SU-DHL-6 (cell line): Measurements from ENCODE around the gene DDX42.

Source experiments
- H2AFZ ChIP-seq: fragments of 200-600 bp; sonication (generic); 2 replicates; pipeline ENCODE4 v1.6.1; 2014; ENCODE audit warnings: low read depth, mild to moderate bottlenecking, moderate library complexity, mixed read lengths, antibody characterized with exemption, low read length; ENCODE audit not compliant: severe bottlenecking
- H3F3A ChIP-seq: fragments of 200-600 bp; shearing (Covaris generic); 2 replicates; pipeline ENCODE4 v1.6.0; 2016; ENCODE audit warnings: antibody characterized with exemption, mild to moderate bottlenecking; ENCODE audit not compliant: insufficient read depth
- H3K27ac ChIP-seq: fragments of 200-600 bp; sonication (generic); 2 replicates; pipeline ENCODE4 v1.5.1; 2016; ENCODE audit warnings: low read depth, mild to moderate bottlenecking, low read length, moderate library complexity, mixed read lengths
- H3K27me3 ChIP-seq: fragments of 200-600 bp; sonication (generic), shearing (Covaris generic); 2 replicates; pipeline ENCODE4 v1.6.0; 2014; ENCODE audit warnings: mild to moderate bottlenecking, low read length
- H3K36me3 ChIP-seq: fragments of 200-600 bp; sonication (generic); 2 replicates; pipeline ENCODE4 v1.6.1; 2014; ENCODE audit warnings: mild to moderate bottlenecking, low read length, mixed read lengths
- H3K4me2 ChIP-seq: fragments of 300-600, 200-600 bp; shearing (Covaris generic), sonication (generic); 2 replicates; pipeline ENCODE4 v1.6.0; 2014; ENCODE audit warnings: low read length, low read depth, mild to moderate bottlenecking; ENCODE audit not compliant: poor library complexity, severe bottlenecking
- H3K4me3 ChIP-seq: fragments of 200-600 bp; sonication (generic); 2 replicates; pipeline ENCODE4 v1.5.1; 2014; ENCODE audit warnings: antibody characterized with exemption, low read length, mild to moderate bottlenecking, mixed read lengths; ENCODE audit not compliant: insufficient read depth, poor library complexity, severe bottlenecking
- H3K79me2 ChIP-seq: fragments of 200-600 bp; sonication (generic); 2 replicates; pipeline ENCODE4 v1.6.1; 2014; ENCODE audit warnings: mild to moderate bottlenecking, low read length, moderate library complexity; ENCODE audit not compliant: insufficient read depth
- H3K9ac ChIP-seq: fragments of 200-600 bp; sonication (generic); 2 replicates; pipeline ENCODE4 v1.7.0; 2014; ENCODE audit warnings: mild to moderate bottlenecking, low read length
- H3K9me2 ChIP-seq: fragments of 200-600 bp; sonication (generic); replicated peaks from 2 replicates; pipeline ENCODE4 v1.6.1; 2014; ENCODE audit warnings: low read length; ENCODE audit not compliant: insufficient read depth
- H3K9me3 ChIP-seq: fragments of 200-600 bp; sonication (generic); 2 replicates; pipeline ENCODE4 v1.6.1; 2014; ENCODE audit warnings: low read length, mixed read lengths; ENCODE audit not compliant: insufficient read depth
- H4K20me1 ChIP-seq: fragments of 200-600 bp; sonication (generic); 2 replicates; pipeline ENCODE4 v1.6.1; 2014; ENCODE audit warnings: low read depth, mild to moderate bottlenecking, antibody characterized with exemption, low read length, moderate library complexity, mixed read lengths
- EZH2phosphoT487 ChIP-seq: fragments of 200-600 bp; sonication (generic), shearing (Covaris generic); conservative IDR thresholded peaks from 2 replicates; pipeline ENCODE4 v1.6.1; 2018; ENCODE audit warnings: mild to moderate bottlenecking, antibody characterized with exemption, low read length, moderate library complexity, mixed read lengths
- TF ChIP-seq, protein P1 (sequence below): fragments of 200-600 bp; sonication (generic); IDR thresholded peaks from one replicate; pipeline ENCODE4 v1.5.1; 2017; ENCODE audit warnings: antibody characterized with exemption, mild to moderate bottlenecking, low read length, moderate library complexity; ENCODE audit not compliant: insufficient read depth, poor library complexity, severe bottlenecking

The DDX42 gene

DNA sequence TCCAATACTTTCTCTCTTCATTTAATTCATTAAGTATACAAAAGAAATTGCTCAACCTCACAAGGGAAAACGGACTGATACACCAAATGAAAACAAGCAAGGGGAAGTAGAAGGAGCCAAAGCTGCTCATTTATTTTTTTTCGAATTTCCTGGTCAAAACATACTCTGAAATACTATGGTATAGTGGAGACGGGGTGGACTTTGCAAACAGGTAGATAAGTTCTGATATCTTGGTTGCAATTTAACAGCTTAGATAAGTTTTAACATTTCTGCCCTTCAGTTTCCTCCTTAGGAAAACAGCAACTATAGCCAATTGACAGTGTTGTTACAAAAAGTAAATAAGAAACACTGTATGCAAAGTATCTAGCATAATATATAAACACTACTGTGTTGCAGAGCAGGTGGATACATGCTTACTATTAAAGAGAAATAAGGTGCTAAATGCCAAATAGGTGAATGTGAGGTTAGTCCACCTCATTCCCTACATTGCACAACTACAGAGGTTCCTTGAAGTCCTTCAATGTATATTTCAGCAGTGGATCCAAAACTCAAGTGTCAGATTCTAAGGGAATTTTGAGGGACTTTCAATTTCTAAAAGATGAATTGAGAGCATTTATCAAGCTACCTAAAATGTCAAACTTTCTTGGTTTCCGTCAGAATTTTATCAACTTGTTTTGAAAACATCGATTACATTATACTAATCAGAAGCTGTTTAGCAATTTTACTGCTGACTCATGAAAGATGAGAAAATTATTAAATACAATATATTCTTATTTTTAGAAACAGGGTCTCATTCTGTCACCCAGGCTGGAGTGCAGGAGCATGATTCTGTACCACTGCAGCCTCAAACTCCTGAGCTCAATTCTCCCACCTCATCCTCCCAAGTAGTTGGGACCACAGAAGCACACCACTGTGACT is 11.6 kb upstream of the DDX42 start:
- 0 out of 2 replicates have a peak, but pooled peaks cover 5% of the 10 kb centered on the region for H4K20me1 ChIP-seq
- H3K4me2 ChIP-seq = no peak overlapping the region
- no peaks in the 10 kb centered on the region for H3K9me3 ChIP-seq
- H3F3A ChIP-seq = no peaks in the 10 kb centered on the region
- TF ChIP-seq, protein P1, sequence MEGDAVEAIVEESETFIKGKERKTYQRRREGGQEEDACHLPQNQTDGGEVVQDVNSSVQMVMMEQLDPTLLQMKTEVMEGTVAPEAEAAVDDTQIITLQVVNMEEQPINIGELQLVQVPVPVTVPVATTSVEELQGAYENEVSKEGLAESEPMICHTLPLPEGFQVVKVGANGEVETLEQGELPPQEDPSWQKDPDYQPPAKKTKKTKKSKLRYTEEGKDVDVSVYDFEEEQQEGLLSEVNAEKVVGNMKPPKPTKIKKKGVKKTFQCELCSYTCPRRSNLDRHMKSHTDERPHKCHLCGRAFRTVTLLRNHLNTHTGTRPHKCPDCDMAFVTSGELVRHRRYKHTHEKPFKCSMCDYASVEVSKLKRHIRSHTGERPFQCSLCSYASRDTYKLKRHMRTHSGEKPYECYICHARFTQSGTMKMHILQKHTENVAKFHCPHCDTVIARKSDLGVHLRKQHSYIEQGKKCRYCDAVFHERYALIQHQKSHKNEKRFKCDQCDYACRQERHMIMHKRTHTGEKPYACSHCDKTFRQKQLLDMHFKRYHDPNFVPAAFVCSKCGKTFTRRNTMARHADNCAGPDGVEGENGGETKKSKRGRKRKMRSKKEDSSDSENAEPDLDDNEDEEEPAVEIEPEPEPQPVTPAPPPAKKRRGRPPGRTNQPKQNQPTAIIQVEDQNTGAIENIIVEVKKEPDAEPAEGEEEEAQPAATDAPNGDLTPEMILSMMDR = no peak
- no peak for TF ChIP-seq EZH2phosphoT487
- no peak overlapping the region for H3K27ac ChIP-seq
- no peaks in the 10 kb centered on the region for H3K27me3 ChIP-seq
- no peak overlapping the region for H3K9ac ChIP-seq
- peaks cover 35% of the 10 kb centered on the region for H3K36me3 ChIP-seq
- no peaks in the 10 kb centered on the region for H3K9me2 ChIP-seq
- H3K4me3 ChIP-seq = no peak overlapping the region
- H3K79me2 ChIP-seq = peaks cover 21% of the 10 kb centered on the region
- no peak overlapping the region for H2AFZ ChIP-seq

DNA sequence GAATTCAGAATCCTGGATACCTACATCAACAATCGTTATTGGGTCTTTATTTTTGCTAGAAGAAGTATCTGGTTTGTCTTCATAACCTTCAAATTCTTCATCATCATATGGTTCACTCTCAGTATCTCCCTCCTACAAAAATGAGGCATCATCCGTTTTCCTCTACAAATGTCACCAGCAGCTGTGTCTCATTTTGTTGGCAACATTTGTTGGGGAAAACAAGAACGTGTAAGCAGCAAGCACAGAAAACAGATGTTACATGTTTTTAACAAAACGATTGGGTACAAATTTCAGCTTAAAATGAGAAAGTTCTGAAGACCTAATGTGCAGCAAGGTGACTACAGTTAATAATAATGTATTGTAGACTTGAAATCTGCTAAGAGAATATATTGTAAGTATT is 9.3 kb upstream of the DDX42 start:
- Histone ChIP-seq H3K9me3 (no peaks in the 10 kb centered on the region), H3K79me2 (peaks cover 44% of the 10 kb centered on the region), H3K4me2 (no peak overlapping the region)

DNA sequence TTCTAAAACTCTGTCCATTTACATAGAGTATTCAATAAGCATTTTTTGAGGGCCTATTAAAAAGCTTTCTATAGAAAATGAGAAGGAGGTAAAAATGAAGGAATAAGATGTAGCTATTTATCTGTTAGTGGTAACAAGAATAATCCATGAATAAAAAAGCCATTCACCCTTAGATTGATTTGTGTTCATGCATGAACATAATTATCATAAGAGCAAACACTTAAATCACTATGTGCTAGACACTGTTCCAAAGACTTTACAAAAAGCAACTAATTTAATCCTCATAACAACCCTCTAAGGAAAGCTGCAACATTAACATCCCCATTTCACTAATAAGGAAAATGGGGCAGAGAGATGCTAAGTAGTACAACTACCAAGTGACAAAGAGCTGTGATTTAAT is 7.2 kb upstream of the DDX42 start:
- no peak overlapping the region for H2AFZ ChIP-seq
- no peak overlapping the region for H3K27ac ChIP-seq
- no peaks in the 10 kb centered on the region for H3K9me2 ChIP-seq
- TF ChIP-seq, protein P1 = no peak
- no peak for TF ChIP-seq EZH2phosphoT487
- H3K4me2 ChIP-seq = no peak overlapping the region
- no peaks in the 10 kb centered on the region for H3K9me3 ChIP-seq
- H3K27me3 ChIP-seq = no peaks in the 10 kb centered on the region
- no peaks in the 10 kb centered on the region; the same call in 1 of the 2 replicates for H3F3A ChIP-seq
- no peak overlapping the region for H3K9ac ChIP-seq
- peaks cover 64% of the 10 kb centered on the region for H3K79me2 ChIP-seq
- H3K36me3 ChIP-seq = peaks cover 30% of the 10 kb centered on the region
- H4K20me1 ChIP-seq = 0 out of 2 replicates have a peak, but pooled peaks cover 5% of the 10 kb centered on the region
- H3K4me3 ChIP-seq = no peak overlapping the region

More for the DNA sequence above, 9.3 kb upstream of the DDX42 start:
- TF ChIP-seq, protein P1 = no peak
- TF ChIP-seq EZH2phosphoT487 = no peak
- H3K27me3 ChIP-seq = no peaks in the 10 kb centered on the region
- no peak overlapping the region for H3K4me3 ChIP-seq
- H3K36me3 ChIP-seq = peaks cover 35% of the 10 kb centered on the region
- H3K27ac ChIP-seq = no peak overlapping the region
- no peaks in the 10 kb centered on the region for H3F3A ChIP-seq
- H3K9ac ChIP-seq = no peak overlapping the region
- H3K9me2 ChIP-seq = no peaks in the 10 kb centered on the region
- H4K20me1 ChIP-seq = 0 out of 2 replicates have a peak, but pooled peaks cover 5% of the 10 kb centered on the region
- no peak overlapping the region for H2AFZ ChIP-seq
